ENCODE data around the gene RAB11A. TPM values are rescaled to one million over a fixed set of nuclear protein-coding genes. Genes with fewer than 3 reads are reported as not detected.

RAB11A gene
- total RNA-seq, 1 donor from 2014 or later, result 295 TPM

- H3K27me3 ChIP-seq (ENCODE audit: control insufficient read depth, insufficient read depth, low read length), result no peaks in the 10 kb centered on the region
- no peaks in the 10 kb centered on the region for H3K36me3 ChIP-seq (ENCODE audit: control insufficient read depth, insufficient read depth, low read length)
- H3K4me3 ChIP-seq (ENCODE audit: low read depth, low read length), result no peak overlapping the region
- no peak for DNase-seq (ENCODE audit: low read depth)
- no peak for TF ChIP-seq CTCF (IDR thresholded peaks at IDR 0.05; ENCODE audit: insufficient read depth, low read length, poor library complexity, severe bottlenecking)
Observed at GRCh38 chr15:65914386-65914785, 45.1 kb downstream of the RAB11A start.

DNA sequence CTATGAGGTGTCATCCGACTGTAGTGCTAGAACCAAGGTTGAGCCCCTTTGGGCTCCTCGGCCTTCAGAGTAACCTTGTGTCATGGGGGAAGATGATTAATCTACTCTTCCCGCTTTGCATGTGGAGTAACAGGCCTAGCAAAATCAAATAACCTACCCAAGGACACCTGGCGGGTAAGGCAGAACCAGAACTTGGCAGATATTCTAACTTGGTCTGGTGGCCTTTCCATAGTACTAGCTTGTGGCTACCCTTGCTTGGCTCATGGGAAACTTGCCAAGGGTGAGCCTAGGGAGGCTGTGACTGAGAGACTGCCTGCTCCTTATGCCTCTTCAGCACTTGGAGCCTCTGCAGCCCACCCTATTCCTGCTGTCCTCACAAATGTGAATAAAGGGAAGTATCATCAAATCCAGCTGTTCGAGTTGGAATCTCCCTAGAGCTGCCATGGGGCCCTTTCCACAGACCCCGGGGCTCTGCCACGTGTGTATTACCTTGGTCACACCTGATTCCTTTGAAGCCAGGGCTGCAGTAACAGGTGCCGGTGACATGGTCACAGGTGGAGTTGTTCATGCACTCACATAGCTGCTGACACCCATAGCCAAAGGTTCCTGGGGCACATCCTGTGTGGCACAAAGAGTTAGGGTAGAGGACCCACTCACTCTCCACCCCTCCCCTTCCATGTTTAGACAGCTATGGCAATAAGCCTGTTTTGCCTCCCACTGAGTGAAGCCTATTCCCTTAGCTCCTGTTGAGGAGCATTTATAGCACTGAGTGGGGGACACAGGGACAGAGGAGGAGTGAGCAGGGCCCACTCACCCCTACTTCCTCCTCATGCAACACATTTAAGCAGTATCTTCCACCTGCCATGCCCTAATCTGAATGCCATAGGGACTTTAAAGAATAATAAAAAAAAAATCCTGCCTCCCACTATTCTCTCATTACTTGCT, 46.0 kb downstream of the RAB11A start:
- H3K27me3 ChIP-seq (ENCODE audit: control insufficient read depth, insufficient read depth, low read length), result no peaks in the 10 kb centered on the region
- no peak overlapping the region for H3K4me3 ChIP-seq (ENCODE audit: low read depth, low read length)
- DNase-seq (ENCODE audit: low read depth), result no peak
- H3K36me3 ChIP-seq (ENCODE audit: control insufficient read depth, insufficient read depth, low read length), result no peaks in the 10 kb centered on the region
- no peak for TF ChIP-seq CTCF (IDR thresholded peaks at IDR 0.05; ENCODE audit: insufficient read depth, low read length, poor library complexity, severe bottlenecking)

- TF ChIP-seq CTCF (IDR thresholded peaks at IDR 0.05; ENCODE audit: insufficient read depth, low read length, poor library complexity, severe bottlenecking), result no peak
- no peak for DNase-seq (ENCODE audit: low read depth)
- no peaks in the 10 kb centered on the region for H3K36me3 ChIP-seq (ENCODE audit: control insufficient read depth, insufficient read depth, low read length)
Observed at GRCh38 chr15:65916041-65916663, 46.9 kb downstream of the RAB11A start.

DNA sequence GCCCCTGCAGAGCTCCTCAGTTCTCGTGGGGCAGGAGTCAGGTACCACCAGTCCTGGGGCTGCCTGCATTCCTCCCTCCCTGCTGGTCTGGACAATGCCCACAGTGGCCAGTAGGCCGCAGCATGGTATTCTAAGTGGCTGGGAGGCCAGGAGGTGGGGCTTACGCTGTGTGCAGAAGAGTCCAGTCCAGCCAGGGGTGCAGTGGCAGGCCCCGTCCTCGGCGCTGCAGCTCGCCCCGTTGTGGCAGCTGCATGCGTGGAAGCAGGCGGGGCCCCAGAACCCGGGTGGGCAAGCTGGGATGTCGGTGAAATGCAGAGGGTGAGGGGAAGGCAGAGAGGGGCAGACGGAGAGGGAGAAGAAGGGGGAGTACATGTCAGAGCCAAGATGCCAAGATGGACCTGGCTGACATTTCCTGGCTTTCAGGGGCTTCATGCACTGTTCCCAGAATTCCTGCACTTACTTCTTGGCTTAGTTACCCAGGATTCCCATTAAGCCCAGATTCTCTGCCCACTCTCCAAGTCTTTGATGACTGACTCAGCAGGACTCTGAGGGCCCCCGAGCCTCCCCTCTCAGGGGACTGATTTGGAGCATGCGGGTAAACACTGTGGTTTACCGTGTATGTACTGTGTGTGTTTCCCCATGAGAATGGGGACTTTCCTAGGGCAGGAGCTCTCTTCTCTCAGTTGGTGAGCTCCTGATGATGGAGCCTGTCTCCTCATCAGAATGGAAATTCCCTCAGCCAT, 47.5 kb downstream of the RAB11A start:
- TF ChIP-seq CTCF (IDR thresholded peaks at IDR 0.05; ENCODE audit: insufficient read depth, low read length, poor library complexity, severe bottlenecking), result peak; percentile 96
- DNase-seq (ENCODE audit: low read depth), result peak; percentile 34
- Histone ChIP-seq H3K27me3 (ENCODE audit: control insufficient read depth, insufficient read depth, low read length) (no peaks in the 10 kb centered on the region), H3K4me3 (ENCODE audit: low read depth, low read length) (no peak overlapping the region), H3K36me3 (ENCODE audit: control insufficient read depth, insufficient read depth, low read length) (no peaks in the 10 kb centered on the region)

More at GRCh38 chr15:65916041-65916663, 46.9 kb downstream of the RAB11A start:
- Histone ChIP-seq H3K27me3 (ENCODE audit: control insufficient read depth, insufficient read depth, low read length) (no peaks in the 10 kb centered on the region), H3K4me3 (ENCODE audit: low read depth, low read length) (no peak overlapping the region)

GRCh38 chr15:65917407-65917756, 48.1 kb downstream of the RAB11A start:
- H3K36me3 ChIP-seq (ENCODE audit: control insufficient read depth, insufficient read depth, low read length), result no peaks in the 10 kb centered on the region
- no peak overlapping the region for H3K4me3 ChIP-seq (ENCODE audit: low read depth, low read length)
- TF ChIP-seq CTCF (IDR thresholded peaks at IDR 0.05; ENCODE audit: insufficient read depth, low read length, poor library complexity, severe bottlenecking), result no peak
- no peaks in the 10 kb centered on the region for H3K27me3 ChIP-seq (ENCODE audit: control insufficient read depth, insufficient read depth, low read length)
- no peak for DNase-seq (ENCODE audit: low read depth)
